ENCODE results near the gene PNPLA7. TPM values are rescaled to one million over a fixed set of nuclear protein-coding genes. Genes with fewer than 3 reads are reported as not detected.

The PNPLA7 gene
- total and polyA plus RNA-seq, 8 donors: 3.5 to 51.3 (median 16.6) TPM

GRCh38 chr9:137547687-137548543, 2.3 kb downstream of the PNPLA7 start:
- Histone ChIP-seq H3K9me3 (no peaks in the 10 kb centered on the region), H3K4me1 (peaks cover 18 to 52% (median 49%) of the 10 kb centered on the region in 4 donors), H3K27ac (peak overlapping the region in 3 of 5 donors; percentile 29 to 56 (median 34)), H3K27me3 (no peaks in the 10 kb centered on the region), H3K4me3 (peak overlapping the region in 1 of 4 donors; percentile 16), H3K36me3 (peaks cover 3 to 17% (median 9%) of the 10 kb centered on the region in 4 donors)
- intact Hi-C loops (cut with DNase I; ENCODE audit: low total_unique reads): no loop called here
- WGBS, 5 donors: 45 to 83% (median 66%) methylated on average over 13 to 23 of the region's 23 CpGs
- peak in 1 of 2 donors; percentile 61 for DNase-seq
- TF ChIP-seq POLR2A (IDR thresholded peaks at IDR 0.05): no peak
- no peak for TF ChIP-seq CTCF (IDR thresholded peaks at IDR 0.05)
- TF ChIP-seq EP300 (IDR thresholded peaks at IDR 0.05): no peak
- TF ChIP-seq POLR2AphosphoS5 (IDR thresholded peaks at IDR 0.05): no peak

GRCh38 chr9:137545123-137545522, 5.1 kb downstream of the PNPLA7 start:
- peak overlapping the region in 4 of 5 donors; percentile 44 to 62 (median 56) for H3K27ac ChIP-seq

GRCh38 chr9:137544176-137544760, 5.9 kb downstream of the PNPLA7 start:
- H3K4me1 ChIP-seq: peaks cover 3 to 22% (median 21%) of the 10 kb centered on the region in 4 donors
- H3K9me3 ChIP-seq: no peaks in the 10 kb centered on the region
- DNase-seq: no peak
- H3K36me3 ChIP-seq: peaks cover 8 to 54% (median 45%) of the 10 kb centered on the region in 4 donors
- TF ChIP-seq CTCF (IDR thresholded peaks at IDR 0.05): no peak
- TF ChIP-seq EP300 (IDR thresholded peaks at IDR 0.05): no peak
- TF ChIP-seq POLR2AphosphoS5 (IDR thresholded peaks at IDR 0.05): no peak
- TF ChIP-seq POLR2A (IDR thresholded peaks at IDR 0.05): no peak
- H3K27ac ChIP-seq: peak overlapping the region; percentile 25 to 62 (median 53)
- no peaks in the 10 kb centered on the region for H3K27me3 ChIP-seq
- H3K4me3 ChIP-seq: no peak overlapping the region
- intact Hi-C loops (cut with DNase I; ENCODE audit: low total_unique reads): no loop called here
- 80 to 84% (median 82%) methylated on average over 12 of the region's 12 CpGs for WGBS, 5 donors

More at GRCh38 chr9:137545123-137545522, 5.1 kb downstream of the PNPLA7 start:
- H3K27me3 ChIP-seq: no peaks in the 10 kb centered on the region
- DNase-seq: no peak
- no peak overlapping the region for H3K4me3 ChIP-seq
- no peak for TF ChIP-seq EP300 (IDR thresholded peaks at IDR 0.05)
- no peak for TF ChIP-seq POLR2AphosphoS5 (IDR thresholded peaks at IDR 0.05)
- peaks cover 9 to 31% (median 29%) of the 10 kb centered on the region in 4 donors for H3K4me1 ChIP-seq
- intact Hi-C loops (cut with DNase I; ENCODE audit: low total_unique reads): no loop called here
- peaks cover 8 to 45% (median 36%) of the 10 kb centered on the region in 4 donors for H3K36me3 ChIP-seq
- no peaks in the 10 kb centered on the region for H3K9me3 ChIP-seq
- WGBS, 5 donors: 72 to 82% (median 75%) methylated on average over 10 of the region's 10 CpGs

GRCh38 chr9:137543237-137543963, 6.8 kb downstream of the PNPLA7 start:
- DNase-seq: no peak
- H3K36me3 ChIP-seq: peaks cover 8 to 62% (median 54%) of the 10 kb centered on the region in 4 donors
- H3K27me3 ChIP-seq: no peaks in the 10 kb centered on the region
- no peak overlapping the region for H3K27ac ChIP-seq
- TF ChIP-seq EP300 (IDR thresholded peaks at IDR 0.05) (no peak), POLR2A (IDR thresholded peaks at IDR 0.05) (no peak), POLR2AphosphoS5 (IDR thresholded peaks at IDR 0.05) (no peak), CTCF (IDR thresholded peaks at IDR 0.05) (no peak)
- no peaks in the 10 kb centered on the region for H3K9me3 ChIP-seq
- no peak overlapping the region for H3K4me3 ChIP-seq
- 90 to 97% (median 95%) methylated on average over 24 to 25 of the region's 25 CpGs for WGBS, 5 donors
- peaks cover 3 to 13% (median 12%) of the 10 kb centered on the region in 4 donors for H3K4me1 ChIP-seq
- intact Hi-C loops (cut with DNase I; ENCODE audit: low total_unique reads): no loop called here

All from stomach (tissue), 9 donors.